Transverse colon (tissue), 4 donors: ENCODE measurements around the gene FOXA1. TPM values are rescaled to one million over a fixed set of nuclear protein-coding genes. Genes with fewer than 3 reads are reported as not detected.
A peak's percentile ranks its signal among the peaks of the same experiment; 100 is the strongest.

Source experiments
- DNase-seq: peaks from one replicate; pipeline ENCODE4 v3.0.0-alpha.2; 2019
- H3K27ac ChIP-seq, 4 donors: fragments of 200-600 bp; sonication (generic); 2 replicates each; pipeline ENCODE4 v1.5.1; 2016 to 2018; ENCODE audit warnings: inconsistent platforms in 4 of 4
- H3K27me3 ChIP-seq: fragments of 200-600 bp; sonication (generic); 2 replicates; pipeline ENCODE4 v1.5.1; 2017; ENCODE audit warnings: inconsistent platforms
- H3K36me3 ChIP-seq, 4 donors: fragments of 200-600 bp; sonication (generic); 2 replicates each; pipeline ENCODE4 v1.5.1; 2017 to 2019; ENCODE audit warnings: inconsistent platforms in 4 of 4
- H3K4me1 ChIP-seq, 4 donors: fragments of 200-600 bp; sonication (generic); 2 replicates each; pipeline ENCODE4 v1.5.1; 2017 to 2020; ENCODE audit warnings: inconsistent platforms in 4 of 4
- H3K4me3 ChIP-seq, 4 donors: fragments of 200-600 bp; sonication (generic); 1 replicate in 1 of 4; 2 replicates in 3 of 4; pipeline versions ENCODE4 v1.5.1 to v1.6.1; 2017 to 2019; ENCODE audit warnings: inconsistent platforms in 4 of 4
- H3K9me3 ChIP-seq, 2 donors: fragments of 200-600 bp; sonication (generic); 2 replicates each; pipeline ENCODE4 v1.5.1; 2017 to 2019; ENCODE audit warnings: inconsistent platforms in 2 of 2
- CTCF ChIP-seq, 5 experiments: fragments of 200-600 bp in 3 of 5; fragments of 450-650 bp in 2 of 5; sonication (generic) in 3 of 5; IDR thresholded peaks; 1 replicate in 2 of 5; 2 replicates in 3 of 5; pipeline ENCODE4 v1.5.1; 2016 to 2017; ENCODE audit warnings: antibody characterized with exemption in 5 of 5, inconsistent platforms in 3 of 5, mild to moderate bottlenecking in 2 of 5, moderate library complexity in 1 of 5
- EP300 ChIP-seq: sonication (generic); formaldehyde crosslinking; IDR thresholded peaks from one replicate; pipeline ENCODE4 v1.6.1; 2017; ENCODE audit warnings: antibody characterized with exemption, low read depth
- POLR2A ChIP-seq: fragments of 450-650 bp; IDR thresholded peaks from one replicate; pipeline ENCODE4 v1.6.1; 2016; ENCODE audit warnings: antibody characterized with exemption, mild to moderate bottlenecking, moderate library complexity
- POLR2AphosphoS5 ChIP-seq, 3 donors: sonication (generic); formaldehyde crosslinking; IDR thresholded peaks; one replicate each; pipeline ENCODE4 v1.6.1; 2016; ENCODE audit warnings: antibody characterized with exemption in 3 of 3
- WGBS, 2 donors: methylation state at CpG; one replicate each; pipeline ENCODE4 v1.1.5; 2018; ENCODE audit warnings: low coverage in 1 of 2; 5-methylcytosine and 5-hydroxymethylcytosine counted together
- in situ Hi-C, 4 donors: fragments of 200-750 bp; cut with MboI; loops; one replicate each; pipeline versions ENCODE4 v1.15.0 to v1.15.1; 2017; ENCODE audit warnings: low sequenced_read_pairs in 3 of 4, low pct_ligation_motif_present in 1 of 4, low pct_unique_long_range_greater_than_20kb in 1 of 4
- intact Hi-C: fragments of 100-400 bp; cut with DNase I; formaldehyde crosslinking; loops from one replicate; pipeline ENCODE4 v1.15.1; 2023; ENCODE audit warnings: low total_unique reads
- total RNA-seq, 4 donors: library from RNA; depleted of rRNA; stranded (reverse); fragments of >200 nt; gene quantifications; one replicate each; pipeline ENCODE4 v1.1.0, GENCODE V29; 2016

Gene FOXA1
- total RNA-seq, 4 donors from 2014 or later: 53.2 to 157 (median 71.4) TPM

GRCh38 chr14:37594238-37594970 is 645 bp downstream of the FOXA1 start:
- peaks cover 6 to 41% (median 26%) of the 10 kb centered on the region in 4 donors for H3K4me1 ChIP-seq
- intact Hi-C loops: no loop called here

GRCh38 chr14:37593511-37594237 is 1.4 kb downstream of the FOXA1 start:
- TF ChIP-seq POLR2AphosphoS5 (IDR thresholded peaks at IDR 0.05) (peak in 1 of 3 donors; percentile 32), EP300 (no peak)
- no peak for DNase-seq
- Histone ChIP-seq H3K9me3 (no peaks in the 10 kb centered on the region), H3K4me1 (peaks cover 2 to 34% (median 19%) of the 10 kb centered on the region in 4 donors), H3K27me3 (peaks cover 97% of the 10 kb centered on the region), H3K27ac (peak overlapping the region; percentile 90 to 94 (median 90)), H3K36me3 (no peaks in the 10 kb centered on the region), H3K4me3 (peak overlapping the region; percentile 4 to 68 (median 62))
- WGBS, 2 donors: 11 to 13% methylated on average over 13 to 14 of the region's 14 CpGs
- intact Hi-C loops (no loop called here), in situ Hi-C loops (no loop called here)

More at GRCh38 chr14:37594238-37594970, 645 bp downstream of the FOXA1 start:
- no peaks in the 10 kb centered on the region for H3K9me3 ChIP-seq
- 9% methylated on average over 39 of the region's 56 CpGs; no CpG with 5 or more reads in 1 of the 2 donors for WGBS, 2 donors
- peak overlapping the region; percentile 90 to 94 (median 90) for H3K27ac ChIP-seq
- H3K4me3 ChIP-seq: peak overlapping the region; percentile 2 to 68 (median 62)
- TF ChIP-seq POLR2AphosphoS5 (IDR thresholded peaks at IDR 0.05) (peak in 2 of 3 donors; percentile 60 to 62), EP300 (no peak), CTCF (IDR thresholded peaks at IDR 0.05) (peak; percentile 56 to 88 (median 72)), POLR2A (peak; percentile 41)
- peak; percentile 82 for DNase-seq
- in situ Hi-C loops: no loop called here
- peaks cover 97% of the 10 kb centered on the region for H3K27me3 ChIP-seq
- H3K36me3 ChIP-seq: no peaks in the 10 kb centered on the region

GRCh38 chr14:37592482-37593408 is 2.3 kb downstream of the FOXA1 start:
- intact Hi-C loops: no loop called here
- Histone ChIP-seq H3K4me1 (peaks cover 2 to 32% (median 11%) of the 10 kb centered on the region in 4 donors), H3K27me3 (peaks cover 97% of the 10 kb centered on the region), H3K4me3 (peak overlapping the region in 3 of 4 donors; percentile 57 to 68 (median 66)), H3K9me3 (no peaks in the 10 kb centered on the region), H3K36me3 (no peaks in the 10 kb centered on the region), H3K27ac (peak overlapping the region; percentile 54 to 94 (median 90))
- WGBS, 2 donors: 8 to 20% methylated on average over 7 to 23 of the region's 42 CpGs
- peak; percentile 31 for DNase-seq
- in situ Hi-C loops: no loop called here
- TF ChIP-seq POLR2A (no peak), EP300 (no peak), POLR2AphosphoS5 (IDR thresholded peaks at IDR 0.05) (no peak), CTCF (IDR thresholded peaks at IDR 0.05) (no peak)

- Histone ChIP-seq H3K27me3 (peaks cover 97% of the 10 kb centered on the region), H3K36me3 (no peaks in the 10 kb centered on the region), H3K9me3 (no peaks in the 10 kb centered on the region), H3K27ac (peak overlapping the region; percentile 54 to 94 (median 90)), H3K4me3 (peak overlapping the region in 3 of 4 donors; percentile 57 to 68 (median 66)), H3K4me1 (peaks cover 2 to 25% (median 10%) of the 10 kb centered on the region in 4 donors)
- no peak for TF ChIP-seq POLR2AphosphoS5 (IDR thresholded peaks at IDR 0.05)
- DNase-seq: peak; percentile 36
- 19% methylated on average over 25 of the region's 58 CpGs; no CpG with 5 or more reads in 1 of the 2 donors for WGBS, 2 donors
- intact Hi-C loops (no loop called here), in situ Hi-C loops (no loop called here)
Observed at GRCh38 chr14:37591941-37592481, 3.0 kb downstream of the FOXA1 start.
